Measurements from ENCODE around the gene SDK2. TPM values are rescaled to one million over a fixed set of nuclear protein-coding genes. Genes with fewer than 3 reads are reported as not detected.

SDK2 gene
- total and polyA plus RNA-seq, 2 of the 8 experiments (the other 6 are each of a cell fraction or from before 2014, with no cell fraction given) = 3.9 to 4.1 TPM

DNA sequence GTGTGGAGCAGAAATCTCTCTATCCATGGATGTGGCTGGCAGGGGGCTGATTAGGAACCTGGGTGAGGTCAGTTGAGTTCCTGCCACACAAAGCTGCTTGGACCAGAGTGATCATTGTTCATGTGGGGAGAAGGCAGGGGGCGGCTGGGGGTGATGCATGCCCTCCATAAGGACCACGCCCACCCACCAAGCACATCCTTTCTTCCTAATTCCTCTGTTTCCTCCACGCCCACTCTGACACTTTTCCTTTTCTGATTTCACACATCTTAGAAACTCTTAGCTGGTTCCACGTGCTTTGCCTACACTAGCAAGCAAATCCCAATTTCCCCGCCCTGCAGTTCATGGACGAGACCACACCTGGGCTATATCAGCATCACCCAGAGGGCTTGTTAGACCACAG, 108.5 kb downstream of the SDK2 start:
- WGBS, 2 experiments (ENCODE audit: extremely low coverage in 1 of 2, insufficient coverage in 1 of 2, insufficient read length in 1 of 2, insufficient replicate concordance in 2 of 2, low coverage in 1 of 2, low lambda C conversion rate in 2 of 2, missing lambda C conversion rate in 1 of 2) = 82% methylated on average over 6 of the region's 6 CpGs; no CpG with 5 or more reads in 1 of the 2 experiments
- peaks cover 0 to 27% (median 11%) of the 10 kb centered on the region in 4 experiments; a peak in 6 of 7 replicates for H3K4me1 ChIP-seq (replicated peaks in 1 of 4; ENCODE audit: control insufficient read depth in 3 of 4, insufficient read depth in 4 of 4, low read length in 3 of 4)

More for the DNA sequence above, 108.5 kb downstream of the SDK2 start:
- Histone ChIP-seq H3K79me2 (ENCODE audit: control insufficient read depth in 1 of 2, insufficient read depth in 2 of 2, low read length in 2 of 2) (no peaks in the 10 kb centered on the region), H3K4me2 (ENCODE audit: insufficient read depth in 1 of 2, low read depth in 2 of 2, low read length in 2 of 2) (no peak overlapping the region), H3K23ac (ENCODE audit: insufficient read length) (no peak overlapping the region), H2AK5ac (ENCODE audit: low read depth, low read length) (no peak overlapping the region), H3K23me2 (ENCODE audit: low read depth, low read length) (no peaks in the 10 kb centered on the region), H3K79me1 (ENCODE audit: low read depth, low read length) (no peaks in the 10 kb centered on the region), H2BK15ac (ENCODE audit: low read length) (no peak overlapping the region), H3K56ac (replicated peaks; ENCODE audit: insufficient read length, low read depth, low read length) (no peak overlapping the region), H4K8ac (ENCODE audit: extremely low read depth, insufficient read depth, low read length) (no peak overlapping the region; the same call in 1 of the 2 replicates), H4K5ac (ENCODE audit: insufficient read length, low read depth, low read length) (no peak overlapping the region), H2AFZ (ENCODE audit: low read length) (no peak overlapping the region), H2BK5ac (ENCODE audit: low read depth, low read length) (no peak overlapping the region), H3K18ac (ENCODE audit: extremely low read depth, low read length) (no peak overlapping the region), H3K14ac (ENCODE audit: insufficient read length) (no peak overlapping the region), H3K9me3 (ENCODE audit: insufficient read depth in 2 of 2, low read depth in 1 of 2, low read length in 1 of 2) (no peaks in the 10 kb centered on the region), H2BK20ac (ENCODE audit: low read length) (no peak overlapping the region), H2BK12ac (ENCODE audit: low read depth, low read length) (no peak overlapping the region), H4K20me1 (replicated peaks in 1 of 2; ENCODE audit: control insufficient read depth in 1 of 2, insufficient read depth in 2 of 2, low read length in 2 of 2) (peaks cover 0 to 3% of the 10 kb centered on the region in 2 experiments), H3K4me3 (ENCODE audit: extremely low read depth in 1 of 4, insufficient read depth in 2 of 4, low read depth in 3 of 4, low read length in 4 of 4) (no peak overlapping the region), H3K36me3 (ENCODE audit: control insufficient read depth in 2 of 4, insufficient read depth in 4 of 4, low read length in 3 of 4) (no peaks in the 10 kb centered on the region), H2BK120ac (replicated peaks; ENCODE audit: low read depth, low read length) (no peak overlapping the region), H4K91ac (replicated peaks; ENCODE audit: insufficient read length, low read length) (no peak overlapping the region), H3K9ac (replicated peaks in 1 of 4; ENCODE audit: extremely low read depth in 1 of 4, low read depth in 3 of 4, low read length in 3 of 4) (no peak overlapping the region), H3K4ac (replicated peaks; ENCODE audit: insufficient read length, low read depth, low read length) (no peak overlapping the region), H3K27ac (ENCODE audit: low read depth, low read length) (no peak overlapping the region), H3K27me3 (replicated peaks in 1 of 4; ENCODE audit: control insufficient read depth in 3 of 4, extremely low read depth in 1 of 4, insufficient read depth in 3 of 4, low read length in 3 of 4) (no peaks in the 10 kb centered on the region)
- no peak for DNase-seq (ENCODE audit: low read depth in 1 of 2, low spot score in 2 of 2)
- CTCF ChIA-PET (ENCODE audit: partially characterized antibody) = interaction anchor here (0.8 to 1.2 kb wide), 2 partner anchors 14 to 105 kb away, joined by 3 read pairs; no protein-coding TSS in a partner anchor
- FAIRE-seq = no peak
- POLR2A ChIA-PET (ENCODE audit: partially characterized antibody) = no interaction called here
- TF ChIP-seq BRCA1 (IDR thresholded peaks at IDR 0.05; ENCODE audit: low read depth, low read length) (no peak), FOSL1 (IDR thresholded peaks at IDR 0.05; ENCODE audit: insufficient read depth, low read depth, low read length) (no peak), ZNF274 (IDR thresholded peaks at IDR 0.05; ENCODE audit: borderline replicate concordance, extremely low read depth, low read length) (no peak), KDM1A (IDR thresholded peaks at IDR 0.05; ENCODE audit: borderline replicate concordance, low read length) (no peak), EZH2 (IDR thresholded peaks at IDR 0.05; ENCODE audit: low read depth, low read length, severe bottlenecking) (no peak)
- TF ChIP-seq, protein P1, sequence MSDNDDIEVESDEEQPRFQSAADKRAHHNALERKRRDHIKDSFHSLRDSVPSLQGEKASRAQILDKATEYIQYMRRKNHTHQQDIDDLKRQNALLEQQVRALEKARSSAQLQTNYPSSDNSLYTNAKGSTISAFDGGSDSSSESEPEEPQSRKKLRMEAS (IDR thresholded peaks at IDR 0.05) = no peak
